ENCODE measurements around the gene GPC1.
A peak's percentile ranks its signal among the peaks of the same experiment; 100 is the strongest.

GPC1 gene

DNA sequence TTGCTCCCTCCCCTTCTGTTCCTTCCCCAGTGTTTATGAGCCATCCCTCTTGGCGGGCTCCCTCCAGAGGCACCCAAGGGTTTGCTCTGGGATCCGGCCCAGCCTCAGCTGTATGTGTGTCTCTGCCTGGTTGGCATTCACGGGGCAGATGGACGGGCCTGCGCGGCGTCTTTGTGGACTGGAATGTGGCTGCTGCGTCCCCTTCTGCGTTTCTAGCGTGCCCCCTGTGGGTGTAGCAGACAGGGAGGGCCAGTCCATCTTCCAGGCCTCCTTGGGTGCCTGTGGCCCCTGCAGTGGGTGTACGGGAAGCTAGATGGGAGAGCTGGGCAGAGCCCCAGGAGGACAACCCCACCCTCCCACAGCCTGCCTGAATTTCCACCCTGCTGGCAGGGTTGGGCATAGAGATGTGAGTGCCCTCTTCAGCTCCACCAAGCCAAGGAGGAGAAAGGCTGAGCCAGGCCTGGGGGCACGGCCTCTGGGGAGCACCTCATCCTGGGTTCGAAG, 15.7 kb downstream of the GPC1 start:
- DNase-seq (ENCODE audit: insufficient read length, low spot score), result no peak
- TF ChIP-seq CTCF (IDR thresholded peaks at IDR 0.05; ENCODE audit: insufficient read depth, missing control alignments), result no peak
- no peak for FAIRE-seq

GRCh38 chr2:240451791-240452461, 16.5 kb downstream of the GPC1 start:
- TF ChIP-seq CTCF (IDR thresholded peaks at IDR 0.05; ENCODE audit: insufficient read depth, missing control alignments), result no peak
- FAIRE-seq (no peak), DNase-seq (ENCODE audit: insufficient read length, low spot score) (no peak)

GRCh38 chr2:240452462-240453256, 17.2 kb downstream of the GPC1 start:
- DNase-seq (ENCODE audit: insufficient read length, low spot score), result peak; percentile 88
- FAIRE-seq, result no peak

DNA sequence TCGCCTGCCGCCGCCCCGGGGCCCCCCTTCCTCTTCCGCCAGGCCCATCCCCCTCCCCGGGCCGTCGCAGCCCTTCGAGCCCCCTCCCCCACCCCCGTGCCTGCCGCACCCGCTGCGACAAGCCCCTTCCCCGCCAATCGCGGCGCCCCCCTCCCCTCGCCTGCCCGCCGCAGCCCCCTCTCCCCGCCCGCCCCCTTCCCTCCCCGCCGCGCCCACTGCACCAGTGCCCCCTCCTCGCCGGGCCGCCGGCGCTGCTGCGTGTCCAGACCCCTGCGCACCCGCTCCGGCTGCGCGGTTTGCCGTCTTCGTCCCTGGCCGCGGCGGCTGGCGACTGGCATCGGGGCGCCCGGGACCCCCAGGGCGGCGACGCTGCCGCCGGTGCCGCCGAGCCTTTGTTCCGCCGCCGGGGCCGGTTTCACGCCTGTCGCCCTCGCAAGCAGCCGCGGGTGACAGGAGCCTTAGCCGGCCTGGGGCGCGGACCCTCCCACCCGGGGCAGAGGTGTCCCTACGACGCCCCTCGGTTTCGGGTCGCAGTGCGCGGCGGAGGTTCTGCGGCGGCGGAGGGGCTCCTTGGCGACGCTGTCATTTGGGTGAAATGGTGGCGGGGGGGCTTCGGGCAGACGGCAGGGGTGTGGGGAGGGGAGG, 18.1 kb downstream of the GPC1 start:
- no peak for TF ChIP-seq CTCF (IDR thresholded peaks at IDR 0.05; ENCODE audit: insufficient read depth, missing control alignments)
- no peak for FAIRE-seq
- DNase-seq (ENCODE audit: insufficient read length, low spot score), result no peak

More at GRCh38 chr2:240452462-240453256, 17.2 kb downstream of the GPC1 start:
- no peak for TF ChIP-seq CTCF (IDR thresholded peaks at IDR 0.05; ENCODE audit: insufficient read depth, missing control alignments)

DNA sequence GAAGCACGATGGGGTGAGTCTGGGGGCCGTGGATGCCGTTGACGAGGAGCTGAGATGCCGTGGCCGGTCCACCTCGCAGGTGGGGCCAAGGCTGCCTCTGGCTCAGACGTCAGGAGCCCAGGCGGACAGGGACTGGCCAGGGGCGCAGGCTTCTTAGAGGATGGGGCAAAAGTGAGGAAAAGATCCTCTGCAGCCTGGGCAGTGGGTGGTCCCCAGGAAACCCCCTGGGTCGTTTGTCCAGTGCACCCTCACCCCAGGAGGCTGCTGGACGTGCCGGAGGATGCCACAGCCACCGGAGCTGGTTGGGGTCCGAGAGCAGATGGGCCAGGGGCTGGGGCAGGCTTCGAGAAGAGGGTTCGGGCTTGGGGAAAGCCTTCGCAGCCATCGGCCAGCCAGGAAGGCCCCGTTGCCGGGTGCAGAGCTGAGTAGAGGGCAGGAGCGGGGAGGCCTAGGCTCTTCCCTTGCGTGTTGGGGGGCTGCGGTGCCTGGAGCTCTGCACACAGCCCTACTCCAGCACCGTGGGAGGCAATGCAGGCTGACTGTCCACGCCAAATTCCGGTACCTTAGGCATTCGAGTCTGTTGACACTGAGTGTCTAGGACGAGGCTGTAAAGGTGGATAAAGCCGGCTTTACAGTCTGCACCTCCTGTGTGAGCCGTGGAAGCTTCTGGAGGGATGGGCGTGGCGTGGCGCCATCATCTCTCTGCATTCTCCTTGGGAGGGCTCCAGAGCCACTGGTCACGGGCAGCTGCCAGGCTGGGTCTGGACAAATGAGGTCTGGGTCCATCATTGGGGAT, 18.8 kb downstream of the GPC1 start:
- no peak for DNase-seq (ENCODE audit: insufficient read length, low spot score)
- FAIRE-seq, result no peak
- TF ChIP-seq CTCF (IDR thresholded peaks at IDR 0.05; ENCODE audit: insufficient read depth, missing control alignments), result no peak

GRCh38 chr2:240455272-240455646, 19.8 kb downstream of the GPC1 start:
- DNase-seq (ENCODE audit: insufficient read length, low spot score), result no peak
- TF ChIP-seq CTCF (IDR thresholded peaks at IDR 0.05; ENCODE audit: insufficient read depth, missing control alignments), result no peak
- FAIRE-seq, result no peak

Measured in D721Med (cell line).